Measurements from ENCODE around the gene NLRP8.

GRCh38 chr19:56026769-56027168 is 79.1 kb downstream of the NLRP8 start:
- TF ChIP-seq CTCF (conservative IDR thresholded peaks at IDR 0.05) (no peak), ZFX (IDR thresholded peaks at IDR 0.05) (no peak)
